GM21367 (cell line): ENCODE measurements around the gene CS.

Experiments used
- ATAC-seq: cut with Tn5 transposase; IDR thresholded peaks from one replicate; pipeline ENCODE4 v1.9.1; 2021; ENCODE audit not compliant: unreplicated experiment

The CS gene

DNA sequence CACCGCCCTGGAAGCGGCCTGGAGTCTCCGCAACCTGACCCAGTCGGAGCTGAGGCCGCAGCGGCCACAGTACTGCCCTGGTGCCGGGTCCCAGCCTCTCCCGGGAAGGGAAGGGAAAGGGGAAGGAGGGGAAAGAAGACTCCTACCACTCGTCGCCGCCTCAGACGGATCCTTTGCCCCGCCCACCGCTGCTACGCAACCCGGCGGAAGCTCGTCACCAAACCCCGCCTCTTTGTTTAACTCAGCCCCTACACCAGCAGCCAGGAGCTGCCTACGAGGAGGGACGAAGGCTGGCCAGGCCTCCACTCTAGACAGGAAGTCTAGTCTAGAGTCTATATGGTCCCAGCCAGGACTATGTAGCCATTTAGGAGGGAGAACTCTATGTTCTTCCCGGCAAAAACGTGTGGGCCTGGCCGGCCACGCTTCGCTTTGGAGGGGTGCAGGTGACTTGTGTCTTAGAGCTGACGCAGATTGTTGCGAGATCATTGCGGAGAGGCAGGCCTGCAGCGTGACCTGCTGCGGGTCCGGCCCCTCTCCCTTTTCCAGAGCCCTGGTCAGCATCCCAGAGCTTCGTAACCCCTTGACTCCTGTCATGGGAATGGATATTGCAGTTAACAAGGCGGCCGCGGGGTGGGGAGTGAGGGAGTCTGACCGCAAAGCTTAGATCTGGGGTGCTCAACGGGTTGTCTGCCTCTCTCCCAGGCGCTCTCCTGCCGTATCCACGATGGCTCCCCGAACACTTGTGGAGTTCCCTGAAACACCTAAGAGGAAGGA lies 78.2 kb downstream of the CS start, which contains the start of gene RNF41:
RNF41 (minus strand) TSS at position 166 of the 774 bp plus-strand sequence. CDS start 7,875 bp downstream, outside the sequence.
- ATAC-seq, result peak; percentile 67
